BJ (cell line): ENCODE results near the gene PLD2. TPM values are rescaled to one million over a fixed set of nuclear protein-coding genes. Genes with fewer than 3 reads are reported as not detected.

Experiments used
- CTCF ChIA-PET: fragments of 350-600 bp; formaldehyde crosslinking; extraction: SDS; loops from one replicate; lab custom pipeline; 2021; ENCODE audit warnings: antibody characterized with exemption, inconsistent platforms; lab: Yijun Ruan, JAX
- POLR2A ChIA-PET: fragments of 300-600 bp; sonication (Branson Sonifier 250); formaldehyde crosslinking; extraction: SDS; loops from one replicate; lab custom pipeline; 2021; ENCODE audit warnings: antibody characterized with exemption; lab: Charles Lee
- DNase-seq: peaks from one replicate; pipeline ENCODE4 v3.0.0-alpha.2; 2011; ENCODE audit warnings: low read depth
- H3K27me3 ChIP-seq: 2 replicates; pipeline ENCODE4 v1.6.0; 2011; ENCODE audit warnings: low read length; ENCODE audit not compliant: control insufficient read depth, insufficient read depth
- H3K36me3 ChIP-seq: 2 replicates; pipeline ENCODE4 v1.5.1; 2011; ENCODE audit warnings: low read length; ENCODE audit not compliant: control insufficient read depth, insufficient read depth
- H3K4me3 ChIP-seq: 2 replicates; pipeline ENCODE4 v1.5.1; 2011; ENCODE audit warnings: low read depth, mild to moderate bottlenecking, control low read depth, low read length
- CTCF ChIP-seq: IDR thresholded peaks from 2 replicates; pipeline ENCODE4 v1.5.1; 2011; ENCODE audit warnings: low read depth, mild to moderate bottlenecking, control low read depth, inconsistent platforms, low read length, moderate library complexity; ENCODE audit not compliant: insufficient read depth
- polyA plus RNA-seq: library from polyadenylated mRNA; depleted of rRNA; stranded (reverse); fragments of >200 nt; gene quantifications from 2 replicates; pipeline ENCODE4 v1.2.3, GENCODE V29; 2011

Gene PLD2
- polyA plus RNA-seq, 1 experiment = 34.1 TPM

- no peak for DNase-seq
- no peaks in the 10 kb centered on the region for H3K27me3 ChIP-seq
- no peak for TF ChIP-seq CTCF
- no peak overlapping the region for H3K4me3 ChIP-seq
- ChIA-PET CTCF (interaction anchor here (0.7 to 1.3 kb wide), 2 partner anchors 30 to 119 kb away, joined by 3 read pairs; no protein-coding TSS in a partner anchor), POLR2A (no interaction called here)
- H3K36me3 ChIP-seq = no peaks in the 10 kb centered on the region
These were observed 44.1 kb downstream of the PLD2 start for GRCh38 chr17:4851084-4851483.

- POLR2A ChIA-PET = interaction anchor here (0.7 kb wide), 1 partner anchor 46 kb away, joined by 7 read pairs; the partner anchor contains the start of gene PLD2
- CTCF ChIA-PET = interaction anchor here (1.3 kb wide), 1 partner anchor 29 kb away, joined by 3 read pairs; no protein-coding TSS in a partner anchor
- TF ChIP-seq CTCF = no peak
- Histone ChIP-seq H3K4me3 (no peak overlapping the region), H3K27me3 (no peaks in the 10 kb centered on the region), H3K36me3 (peaks cover 1% of the 10 kb centered on the region; the same call in 1 of the 2 replicates)
- no peak for DNase-seq
These were observed 45.7 kb downstream of the PLD2 start for GRCh38 chr17:4852567-4853207.

- CTCF ChIA-PET = no interaction called here
- Histone ChIP-seq H3K27me3 (no peaks in the 10 kb centered on the region), H3K4me3 (no peak overlapping the region), H3K36me3 (peaks cover 1% of the 10 kb centered on the region; the same call in 1 of the 2 replicates)
- TF ChIP-seq CTCF = no peak
- POLR2A ChIA-PET = no interaction called here
- no peak for DNase-seq
These were observed 46.3 kb downstream of the PLD2 start for GRCh38 chr17:4853208-4853671.

DNA sequence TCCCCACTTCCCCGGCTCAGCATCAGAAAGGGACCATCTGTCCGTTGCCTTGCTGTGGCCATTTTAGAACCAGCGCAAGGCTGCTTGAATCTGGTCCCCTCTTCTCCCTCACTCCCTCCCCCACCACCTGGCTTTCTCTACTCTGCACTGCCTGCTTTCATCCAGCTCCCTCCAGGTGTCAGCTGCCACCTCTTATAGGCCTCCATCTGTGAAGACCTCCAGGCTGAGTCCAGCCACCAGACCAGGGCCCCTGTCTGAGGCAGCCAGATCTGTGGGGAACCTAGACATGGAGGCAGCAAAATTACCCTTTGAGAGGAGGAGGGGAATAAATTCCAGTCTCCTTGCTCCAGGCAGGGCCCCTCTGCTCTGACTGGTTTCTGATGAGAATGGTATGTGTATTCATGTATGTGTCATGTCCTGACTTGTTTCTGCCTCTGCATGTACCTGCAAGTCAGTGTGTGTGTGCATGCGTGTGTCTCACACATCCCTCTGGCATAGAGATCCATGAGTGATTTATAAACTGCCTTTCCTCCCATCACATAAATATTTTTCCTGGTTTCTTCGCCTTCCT, 47.2 kb downstream of the PLD2 start:
- CTCF ChIA-PET = no interaction called here
- POLR2A ChIA-PET = no interaction called here
- H3K36me3 ChIP-seq = peaks cover 1% of the 10 kb centered on the region; the same call in 1 of the 2 replicates
- H3K4me3 ChIP-seq = no peak overlapping the region
- DNase-seq = no peak
- H3K27me3 ChIP-seq = no peaks in the 10 kb centered on the region
- no peak for TF ChIP-seq CTCF

DNA sequence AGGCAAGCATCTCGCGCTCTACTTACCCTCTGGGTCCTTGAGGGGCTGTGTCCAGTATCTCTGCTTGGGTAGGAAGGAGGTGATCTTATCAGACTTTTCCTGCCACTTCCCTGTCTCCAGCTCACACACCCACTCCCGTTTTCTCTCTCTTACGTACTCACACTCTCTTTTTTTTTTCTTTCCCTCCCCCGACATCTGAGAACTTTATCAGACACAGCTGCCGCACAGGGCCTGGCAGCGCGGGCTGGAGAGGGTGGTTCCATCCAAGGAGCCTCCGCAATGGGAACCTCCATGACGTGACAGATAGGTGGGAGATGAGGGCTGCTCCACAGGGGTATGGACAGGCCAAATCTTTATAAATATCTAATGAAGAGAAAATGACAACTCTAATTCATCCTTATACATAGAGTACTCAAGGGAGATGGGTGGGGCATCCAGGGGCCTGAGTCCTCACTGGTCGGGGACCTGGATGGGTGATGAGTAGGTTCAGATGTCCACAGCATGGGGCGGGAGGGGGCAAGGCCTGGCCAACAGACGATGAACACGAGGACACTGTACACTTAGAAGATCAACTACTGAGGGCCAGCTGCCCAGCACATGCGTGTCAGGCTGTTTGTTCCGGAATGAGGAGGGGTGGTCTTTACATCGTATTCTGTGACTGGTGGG, 49.5 kb downstream of the PLD2 start:
- Histone ChIP-seq H3K27me3 (no peaks in the 10 kb centered on the region), H3K36me3 (peaks cover 1% of the 10 kb centered on the region; the same call in 1 of the 2 replicates), H3K4me3 (no peak overlapping the region)
- ChIA-PET POLR2A (no interaction called here), CTCF (interaction anchor here (2.5 kb wide), 1 partner anchor 67 kb away, joined by 10 read pairs; no protein-coding TSS in a partner anchor)
- no peak for DNase-seq
- no peak for TF ChIP-seq CTCF
